Endothelial cell of umbilical vein (primary cell): ENCODE measurements around the gene EZR. TPM values are rescaled to one million over a fixed set of nuclear protein-coding genes. Genes with fewer than 3 reads are reported as not detected.

Experiments used
- BruUV-seq: library from RNA; stranded (reverse); fragments of 400-500 nt; replicated peaks from 2 replicates; lab custom pipeline; 2021; lab: Mats Ljungman, UMichigan
- CTCF ChIA-PET: fragments of 300-600, 350-600 bp; sonication (Branson Sonifier 250); formaldehyde crosslinking; loops from one replicate; lab custom pipeline; 2021; ENCODE audit warnings: antibody characterized with exemption, inconsistent platforms; lab: Charles Lee
- POLR2A ChIA-PET: fragments of 300-600, 350-600 bp; sonication (Branson Sonifier 250); formaldehyde crosslinking; loops from one replicate; lab custom pipeline; 2021; ENCODE audit warnings: antibody characterized with exemption, inconsistent platforms; lab: Charles Lee
- DNase-seq: peaks from one replicate; pipeline ENCODE4 v3.0.0-alpha.2; 2011; ENCODE audit warnings: low read depth, low spot score
- FAIRE-seq: peaks from 2 replicates; lab custom pipeline; 2011; peaks lifted over from hg19 to GRCh38; lab: Jason Lieb, UNC
- H2AFZ ChIP-seq: 2 replicates; pipeline ENCODE4 v1.6.0; 2012; ENCODE audit warnings: low read depth, low read length, control low read depth, inconsistent platforms
- H3K27ac ChIP-seq: 2 replicates; pipeline ENCODE4 v1.5.1; 2011; ENCODE audit warnings: low read depth, mild to moderate bottlenecking, control low read depth, low read length, moderate library complexity; ENCODE audit not compliant: insufficient read depth
- H3K27me3 ChIP-seq, 2 experiments: 2 replicates each; pipeline versions ENCODE4 v1.6.0 to v1.6.1; 2011; ENCODE audit warnings: low read length in 2 of 2, mixed read lengths in 1 of 2; ENCODE audit not compliant: control insufficient read depth in 2 of 2, insufficient read depth in 2 of 2
- H3K36me3 ChIP-seq, 2 experiments: 2 replicates in 1 of 2; 3 replicates in 1 of 2; pipeline ENCODE4 v1.5.1; 2011; ENCODE audit warnings: low read length in 2 of 2, mild to moderate bottlenecking in 1 of 2, moderate library complexity in 1 of 2; ENCODE audit not compliant: control insufficient read depth in 2 of 2, insufficient read depth in 2 of 2; ENCODE audit errors: extremely low read depth in 1 of 2
- H3K4me1 ChIP-seq: 3 replicates; pipeline ENCODE4 v1.5.1; 2011; ENCODE audit warnings: mild to moderate bottlenecking, low read length; ENCODE audit not compliant: control insufficient read depth, insufficient read depth; ENCODE audit errors: extremely low read depth
- H3K4me2 ChIP-seq: 2 replicates; pipeline ENCODE4 v1.6.1; 2011; ENCODE audit warnings: low read length, control low read depth, mixed read lengths; ENCODE audit not compliant: insufficient read depth
- H3K4me3 ChIP-seq, 3 experiments: fragments of 200-600 bp in 1 of 3; sonication (generic), shearing (Covaris generic) in 1 of 3; replicated peaks in 1 of 3; 2 replicates each; pipeline ENCODE4 v1.5.1; 2011 to 2016; ENCODE audit warnings: control low read depth in 3 of 3, low read length in 3 of 3, mild to moderate bottlenecking in 2 of 3, inconsistent platforms in 1 of 3, low read depth in 1 of 3, moderate library complexity in 1 of 3; ENCODE audit not compliant: insufficient read depth in 1 of 3
- H3K79me2 ChIP-seq: 2 replicates; pipeline ENCODE4 v1.6.0; 2012; ENCODE audit warnings: low read length, inconsistent platforms; ENCODE audit not compliant: control insufficient read depth, insufficient read depth
- H3K9ac ChIP-seq: replicated peaks from 2 replicates; pipeline ENCODE3; 2011; ENCODE audit warnings: low read length, control low read depth; ENCODE audit not compliant: insufficient read depth; ENCODE audit errors: extremely low read depth
- H3K9me1 ChIP-seq: replicated peaks from 3 replicates; pipeline ENCODE4 v1.6.0; 2011; ENCODE audit warnings: mild to moderate bottlenecking, low read length; ENCODE audit not compliant: control insufficient read depth, insufficient read depth; ENCODE audit errors: extremely low read depth
- H3K9me3 ChIP-seq: replicated peaks from 2 replicates; pipeline ENCODE4 v1.5.1; 2012; ENCODE audit warnings: low read length, inconsistent platforms; ENCODE audit not compliant: control insufficient read depth, insufficient read depth
- H4K20me1 ChIP-seq: replicated peaks from 2 replicates; pipeline ENCODE3; 2011; ENCODE audit warnings: mild to moderate bottlenecking, low read length; ENCODE audit not compliant: control insufficient read depth, insufficient read depth; ENCODE audit errors: extremely low read depth
- EZH2 ChIP-seq: IDR thresholded peaks from 2 replicates; pipeline ENCODE4 v1.6.1; 2012; ENCODE audit warnings: borderline replicate concordance, low read depth, mild to moderate bottlenecking, moderate library complexity, low read length, inconsistent platforms; ENCODE audit not compliant: severe bottlenecking
- GATA2 ChIP-seq: IDR thresholded peaks from 2 replicates; pipeline ENCODE4 v1.7.0; 2011; ENCODE audit warnings: low read depth, mild to moderate bottlenecking, moderate library complexity, mixed read lengths, low read length; ENCODE audit not compliant: insufficient read length, insufficient read depth
- MAX ChIP-seq: IDR thresholded peaks from 2 replicates; pipeline ENCODE4 v1.6.1; 2011; ENCODE audit not compliant: insufficient read depth, insufficient read length
- MYC ChIP-seq: IDR thresholded peaks from one replicate; pipeline ENCODE4 v1.6.1; 2011; ENCODE audit warnings: mild to moderate bottlenecking, low read depth, low read length
- POLR2A ChIP-seq: IDR thresholded peaks from 2 replicates; pipeline ENCODE4 v1.6.1; 2012; ENCODE audit warnings: low read depth, mild to moderate bottlenecking, control low read depth, low read length
- POLR2AphosphoS5 ChIP-seq: IDR thresholded peaks from 2 replicates; pipeline ENCODE4 v1.6.1; 2012; ENCODE audit warnings: low read depth, mild to moderate bottlenecking, control low read depth, low read length, moderate library complexity; ENCODE audit not compliant: insufficient read depth
- dilution Hi-C: fragments of 300-500 bp; cut with MboI; formaldehyde crosslinking; loops from one replicate; pipeline ENCODE4 v1.15.0; 2019; ENCODE audit warnings: low sequenced_read_pairs; ENCODE audit not compliant: extremely low pct_ligation_motif_present
- intact Hi-C: fragments of 100-400 bp; cut with micrococcal nuclease; formaldehyde crosslinking; loops from one replicate; pipeline ENCODE4 v1.10.0; 2022
- polyA plus RNA-seq, 4 experiments: library from polyadenylated mRNA; depleted of rRNA in 3 of 4; stranded (reverse) in 3 of 4; unstranded in 1 of 4; fragments of >200 nt; gene quantifications; 2 replicates each; pipeline versions ENCODE4 v1.2.1 to v1.2.3, GENCODE V29; 2011 to 2012; ENCODE audit warnings: missing spikeins in 1 of 4
- total RNA-seq: library from RNA; stranded (reverse); gene quantifications from 2 replicates; pipeline ENCODE4 v1.2.3, GENCODE V29; 2021
- TF ChIP-seq, protein P1 (sequence below), 2 donors: IDR thresholded peaks; 1 replicate in 1 of 2; 2 replicates in 1 of 2; pipeline ENCODE4 v1.5.1; 2011; ENCODE audit warnings: low read length in 2 of 2, mild to moderate bottlenecking in 2 of 2, moderate library complexity in 2 of 2, control low read depth in 1 of 2, inconsistent platforms in 1 of 2, low read depth in 1 of 2; ENCODE audit not compliant: insufficient read depth in 1 of 2; ENCODE audit errors: extremely low read depth in 1 of 2

EZR gene
- total and polyA plus RNA-seq, 2 donors (not counting 3 experiments of a cell fraction or from before 2014, with no cell fraction given) = 58.5 to 108 TPM

- TF ChIP-seq, protein P1, sequence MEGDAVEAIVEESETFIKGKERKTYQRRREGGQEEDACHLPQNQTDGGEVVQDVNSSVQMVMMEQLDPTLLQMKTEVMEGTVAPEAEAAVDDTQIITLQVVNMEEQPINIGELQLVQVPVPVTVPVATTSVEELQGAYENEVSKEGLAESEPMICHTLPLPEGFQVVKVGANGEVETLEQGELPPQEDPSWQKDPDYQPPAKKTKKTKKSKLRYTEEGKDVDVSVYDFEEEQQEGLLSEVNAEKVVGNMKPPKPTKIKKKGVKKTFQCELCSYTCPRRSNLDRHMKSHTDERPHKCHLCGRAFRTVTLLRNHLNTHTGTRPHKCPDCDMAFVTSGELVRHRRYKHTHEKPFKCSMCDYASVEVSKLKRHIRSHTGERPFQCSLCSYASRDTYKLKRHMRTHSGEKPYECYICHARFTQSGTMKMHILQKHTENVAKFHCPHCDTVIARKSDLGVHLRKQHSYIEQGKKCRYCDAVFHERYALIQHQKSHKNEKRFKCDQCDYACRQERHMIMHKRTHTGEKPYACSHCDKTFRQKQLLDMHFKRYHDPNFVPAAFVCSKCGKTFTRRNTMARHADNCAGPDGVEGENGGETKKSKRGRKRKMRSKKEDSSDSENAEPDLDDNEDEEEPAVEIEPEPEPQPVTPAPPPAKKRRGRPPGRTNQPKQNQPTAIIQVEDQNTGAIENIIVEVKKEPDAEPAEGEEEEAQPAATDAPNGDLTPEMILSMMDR (IDR thresholded peaks at IDR 0.05; ENCODE audit: extremely low read depth in 1 of 2, insufficient read depth in 1 of 2, low read depth in 1 of 2, low read length in 2 of 2) = no peak
- TF ChIP-seq GATA2 (no peak), MAX (no peak), MYC (no peak), POLR2AphosphoS5 (no peak), POLR2A (no peak), EZH2 (no peak)
- Histone ChIP-seq H3K4me2 (no peak overlapping the region), H3K36me3 (no peaks in the 10 kb centered on the region), H3K9ac (no peak overlapping the region), H3K4me1 (no peaks in the 10 kb centered on the region), H3K27me3 (no peaks in the 10 kb centered on the region), H3K27ac (no peak overlapping the region), H2AFZ (no peak overlapping the region), H3K9me1 (no peaks in the 10 kb centered on the region), H3K4me3 (no peak overlapping the region), H3K79me2 (no peaks in the 10 kb centered on the region), H4K20me1 (no peaks in the 10 kb centered on the region), H3K9me3 (no peaks in the 10 kb centered on the region)
- no TSS peak for BruUV-seq
- POLR2A ChIA-PET = no interaction called here
- intact Hi-C loops (no loop called here), dilution Hi-C loops (no loop called here)
- CTCF ChIA-PET = interaction anchor here (1.2 kb wide), 1 partner anchor 379 kb away, joined by 3 read pairs; no protein-coding TSS in a partner anchor
- DNase-seq = no peak
- FAIRE-seq = no peak
Observed at GRCh38 chr6:158755636-158756035, 63.5 kb downstream of the EZR start.
